DMS 273 treated with DMSO at 0.1 percent for 48 hours (cell line): Measurements from ENCODE around the gene TNFSF9.
A peak's percentile ranks its signal among the peaks of the same experiment; 100 is the strongest.
"Not testable (repeated sequence)": the region's sequence is repeated elsewhere in the genome, so short reads cannot be mapped to it uniquely, and the experiment has no call there.

Source experiments
- DNase-seq: peaks from one replicate; lab custom pipeline; 2025; lab: John Stamatoyannopoulos, UW

TNFSF9 gene

DNA sequence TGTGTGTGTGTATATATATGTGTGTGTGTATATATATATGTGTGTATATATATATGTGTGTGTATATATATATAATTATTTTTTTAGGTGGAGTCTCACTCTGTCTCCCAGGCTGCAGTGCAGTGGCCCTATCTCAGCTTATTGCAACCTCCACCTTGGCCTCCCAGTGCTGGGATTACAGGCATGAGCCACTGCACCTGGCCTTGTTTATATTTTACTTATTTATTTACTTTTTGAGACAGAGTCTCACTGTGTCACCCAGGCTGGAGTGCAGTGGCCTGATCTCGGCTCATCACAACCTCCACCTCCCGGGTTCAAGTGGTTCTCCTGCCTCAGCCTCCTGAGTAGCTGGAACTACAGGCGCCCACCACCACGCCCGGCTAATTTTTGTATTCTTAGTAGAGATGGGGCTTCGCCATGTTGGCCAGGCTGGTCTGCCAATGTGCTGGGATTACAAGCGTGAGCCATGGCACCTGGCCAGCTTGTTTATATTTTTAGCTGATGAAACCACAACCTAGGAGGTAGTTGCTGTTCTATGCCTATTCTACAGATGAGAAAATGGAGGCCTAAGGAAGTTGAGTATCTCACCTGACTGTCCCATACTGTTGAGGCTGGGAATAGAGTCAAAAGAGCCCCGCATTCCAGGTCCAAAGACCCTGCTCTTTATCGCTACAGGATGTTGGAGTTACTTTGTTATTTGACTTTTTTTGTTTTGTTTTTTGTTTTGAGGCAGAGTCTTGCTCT lies 22.6 kb upstream of the TNFSF9 start:
- DNase-seq: not testable (repeated sequence)

DNA sequence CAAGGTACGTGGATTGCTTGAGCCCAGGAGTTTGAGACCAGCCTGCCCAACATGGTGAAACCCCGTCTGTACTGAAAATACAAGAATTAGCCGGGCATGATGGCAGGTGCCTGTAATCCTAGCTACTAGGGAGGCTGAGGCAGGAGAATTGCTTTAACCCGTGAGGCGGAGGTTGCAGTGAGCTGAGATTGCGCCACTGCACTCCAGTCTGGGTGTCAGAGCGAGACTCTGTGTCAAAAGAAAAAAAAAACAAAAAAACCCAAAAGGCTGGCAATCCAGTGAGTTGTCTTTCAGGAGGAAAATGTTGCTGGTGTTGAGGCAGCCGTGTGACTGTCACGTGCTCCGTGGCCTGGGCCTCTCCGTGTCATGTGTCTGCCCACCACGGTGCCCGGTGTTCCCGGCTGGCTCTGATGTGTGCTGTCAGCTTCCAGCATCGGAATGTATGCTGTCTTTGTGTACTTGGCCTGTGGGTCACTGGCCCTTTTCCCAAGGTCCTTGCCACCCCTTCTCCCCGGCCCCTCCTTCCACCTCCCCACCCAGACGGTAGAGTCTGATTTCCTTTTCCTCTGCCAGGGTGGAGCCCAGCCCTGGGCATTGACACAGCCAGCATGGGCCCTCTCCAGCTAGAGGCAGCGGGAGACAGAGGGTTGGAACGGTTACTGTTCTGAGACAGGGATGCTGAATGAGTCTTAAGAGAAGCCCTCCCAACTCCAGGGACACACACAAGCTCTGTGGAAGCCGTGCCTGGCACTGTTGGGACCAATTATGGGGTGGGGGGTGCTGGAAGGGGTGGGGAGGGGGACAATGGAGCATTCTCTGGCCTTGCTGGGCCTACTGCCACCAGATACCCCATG lies 21.5 kb upstream of the TNFSF9 start:
- no peak for DNase-seq

DNA sequence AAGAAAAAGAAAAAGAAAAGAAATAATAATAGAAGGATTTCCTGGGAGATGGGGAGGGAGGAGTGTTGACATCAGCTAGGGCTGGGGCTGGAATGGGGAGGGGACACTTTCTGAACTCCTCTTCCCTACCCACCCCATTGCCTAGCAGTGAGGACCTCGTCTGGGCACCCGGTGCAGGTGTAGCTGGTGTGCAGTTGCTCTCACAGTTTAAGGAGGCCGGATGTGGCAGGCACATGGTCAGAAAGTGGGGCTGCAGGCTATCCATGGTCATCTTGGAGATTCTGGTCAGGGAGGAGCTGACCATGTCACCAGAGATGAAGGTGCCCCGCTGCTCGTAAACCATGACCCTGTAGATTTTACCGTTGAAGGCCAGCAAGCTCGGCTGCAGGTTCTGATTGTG lies 20.2 kb upstream of the TNFSF9 start:
- DNase-seq: no peak

GRCh38 chr19:6514089-6514488 lies 16.7 kb upstream of the TNFSF9 start:
- DNase-seq: no peak

- DNase-seq: no peak
Observed at GRCh38 chr19:6514926-6515544, 15.8 kb upstream of the TNFSF9 start.

DNA sequence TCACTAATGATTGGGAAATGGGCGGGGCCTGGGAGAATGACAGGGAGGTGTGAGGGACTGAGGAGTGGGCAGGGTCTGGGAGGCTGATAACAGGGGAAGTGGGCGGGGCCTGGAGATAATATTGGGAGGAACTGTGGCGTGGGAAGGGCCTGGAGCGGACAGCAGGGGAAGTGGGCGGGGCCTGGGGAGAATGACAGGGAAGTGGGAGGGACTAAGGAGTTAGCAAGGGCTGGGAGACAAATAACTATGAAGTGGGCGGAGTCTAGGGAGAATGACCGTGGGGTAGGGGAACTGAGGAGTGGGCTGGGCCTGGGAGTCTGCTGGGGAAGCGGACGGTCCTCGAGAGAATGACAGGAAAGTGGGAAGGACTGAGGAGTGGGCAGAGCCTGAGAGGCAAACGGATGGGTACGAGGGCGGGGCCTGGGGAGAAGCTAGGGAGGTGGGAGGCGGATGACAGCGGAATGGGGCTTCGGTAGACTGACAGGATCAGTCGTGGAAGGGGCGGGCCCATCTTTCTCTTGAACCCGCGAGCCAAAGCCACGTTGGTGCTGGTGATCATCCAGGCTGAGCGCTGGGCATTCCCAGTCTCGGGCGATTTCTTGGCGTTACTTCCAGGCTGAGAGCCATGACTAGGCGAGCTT lies 14.7 kb upstream of the TNFSF9 start:
- peak; percentile 49 for DNase-seq

- peak; percentile 30 for DNase-seq
Observed at GRCh38 chr19:6516659-6517291, 14.1 kb upstream of the TNFSF9 start.

- no peak for DNase-seq
Observed at GRCh38 chr19:6518145-6518911, 12.5 kb upstream of the TNFSF9 start.

- DNase-seq: no peak
Observed at GRCh38 chr19:6519289-6519688, 11.5 kb upstream of the TNFSF9 start.

- DNase-seq: no peak
Observed at GRCh38 chr19:6521718-6522646, 8.8 kb upstream of the TNFSF9 start.

DNA sequence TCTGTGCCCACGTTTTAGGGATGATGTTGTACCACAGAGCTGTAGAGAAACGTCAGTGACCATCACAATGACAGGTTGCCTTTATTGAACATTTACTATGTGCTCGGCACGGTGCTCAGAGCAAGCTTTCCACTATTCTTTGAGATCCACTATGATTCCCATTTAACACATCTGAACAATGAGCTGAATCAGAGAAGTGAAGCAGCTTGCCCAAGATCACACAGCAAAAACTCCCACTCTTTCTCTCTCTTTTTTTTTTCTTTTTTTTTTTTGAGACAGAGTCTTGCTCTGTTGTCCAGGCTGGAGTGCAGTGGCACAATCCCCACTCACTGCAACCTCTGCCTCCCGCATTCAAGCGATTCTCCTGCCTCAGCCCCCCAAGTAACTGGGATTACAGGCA lies 8.1 kb upstream of the TNFSF9 start:
- DNase-seq: no peak

- no peak for DNase-seq
Observed at GRCh38 chr19:6524311-6524710, 6.5 kb upstream of the TNFSF9 start.

- DNase-seq: no peak
Observed at GRCh38 chr19:6527893-6528543, 2.8 kb upstream of the TNFSF9 start.

DNA sequence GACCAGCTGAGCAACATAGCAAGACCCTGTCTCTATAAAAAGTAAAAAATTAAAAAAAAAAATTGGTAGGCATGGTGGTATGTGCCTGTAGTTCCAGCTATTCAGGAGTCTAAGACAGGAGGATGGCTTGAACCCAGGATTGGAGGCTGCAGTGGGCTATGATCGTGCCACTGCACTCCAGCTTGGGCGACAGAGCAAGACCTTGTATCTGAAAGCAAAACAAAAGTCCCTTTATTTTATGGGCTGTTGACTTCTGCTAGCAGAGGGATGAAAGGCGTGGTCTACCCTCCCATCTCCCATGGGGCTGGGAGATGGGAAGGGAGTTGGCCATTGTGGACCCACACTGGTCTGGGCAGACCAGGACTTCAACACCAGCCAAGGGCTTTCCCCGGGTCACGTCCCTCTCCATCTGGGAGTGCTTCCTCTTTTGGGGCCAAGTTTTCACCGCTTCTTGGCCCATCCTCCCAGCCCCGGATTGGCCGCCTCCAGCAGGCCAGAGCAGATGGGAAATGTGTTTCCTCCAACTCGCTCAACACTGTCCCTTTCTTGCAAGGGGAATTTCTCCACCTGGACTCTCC lies 2.2 kb upstream of the TNFSF9 start:
- peak; percentile 8 for DNase-seq

GRCh38 chr19:6529351-6529750 lies 1.5 kb upstream of the TNFSF9 start:
- no peak for DNase-seq

DNA sequence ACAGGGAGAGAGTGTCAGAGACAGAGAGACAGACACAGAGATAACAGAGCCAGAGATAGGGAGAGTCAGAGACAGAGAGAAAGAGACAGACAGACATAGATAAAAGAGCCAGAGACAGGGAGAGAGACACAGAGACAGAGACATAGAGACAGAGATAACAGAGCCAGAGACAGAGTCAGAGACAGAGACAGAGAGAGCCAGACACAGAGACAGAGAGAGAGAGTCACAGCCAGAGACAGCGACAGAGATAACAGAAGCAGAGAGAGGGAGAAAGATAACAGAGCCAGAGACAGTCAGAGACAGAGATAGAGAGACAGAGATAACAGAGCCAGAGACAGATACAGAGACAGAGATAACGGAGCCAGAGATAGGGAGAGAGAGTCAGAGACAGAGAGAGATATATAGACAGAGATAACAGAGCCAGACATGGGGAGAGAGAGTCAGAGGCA lies 865 bp upstream of the TNFSF9 start:
- DNase-seq: no peak

- no peak for DNase-seq
Observed at GRCh38 chr19:6531163-6531955, 533 bp downstream of the TNFSF9 start.

DNA sequence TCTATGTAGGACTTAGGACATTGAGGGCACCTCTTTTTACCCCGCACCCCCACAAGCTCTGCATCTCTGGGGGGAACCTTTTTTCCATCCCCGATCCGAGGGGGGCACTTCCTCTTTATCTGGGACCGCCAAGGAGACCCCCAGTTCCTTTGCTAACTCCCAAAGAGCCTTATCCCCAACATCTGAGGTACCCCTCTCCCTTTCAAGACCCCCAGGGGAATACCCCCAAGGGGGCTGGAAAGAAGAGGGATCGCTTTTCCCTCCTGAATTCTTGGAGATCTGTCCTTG lies 1.1 kb downstream of the TNFSF9 start:
- no peak for DNase-seq
